Hindlimb muscle (tissue), 1 donor: ENCODE measurements around the gene KDM4B. TPM values are rescaled to one million over a fixed set of nuclear protein-coding genes. Genes with fewer than 3 reads are reported as not detected.
"Not testable (repeated sequence)": the region's sequence is repeated elsewhere in the genome, so short reads cannot be mapped to it uniquely, and the experiment has no call there.

Experiments used
- DNase-seq: peaks from one replicate; pipeline ENCODE4 v3.0.0-alpha.2; 2013
- polyA plus RNA-seq: library from polyadenylated mRNA; unstranded; fragments of 120-200 nt; gene quantifications from one replicate; pipeline ENCODE4 v1.2.1, GENCODE V29; 2013; ENCODE audit not compliant: insufficient read length

KDM4B gene
- polyA plus RNA-seq, 1 donor, result 26.1 TPM

GRCh38 chr19:5013761-5014160, 44.8 kb downstream of the KDM4B start:
- DNase-seq, result no peak

DNA sequence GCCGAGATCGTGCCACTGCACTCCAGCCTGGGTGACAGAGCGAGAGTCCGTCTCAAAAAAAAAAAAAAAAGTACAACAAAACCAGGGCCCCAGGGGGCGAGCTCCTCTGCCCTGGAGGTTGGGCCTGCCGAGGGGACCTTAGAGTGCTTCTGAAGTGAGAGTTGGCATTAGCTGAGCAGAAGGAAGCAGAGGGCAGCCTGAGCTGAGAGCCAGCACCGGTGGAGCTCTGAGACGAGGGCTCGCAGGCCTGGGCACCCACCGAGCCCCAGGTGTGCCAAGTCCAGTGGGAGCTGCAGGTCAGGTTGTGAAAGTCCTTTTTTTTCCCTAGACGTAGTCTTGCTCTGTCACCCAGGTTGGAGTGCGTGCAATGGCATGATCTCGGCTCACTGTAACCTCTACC, 46.0 kb downstream of the KDM4B start:
- no peak for DNase-seq

GRCh38 chr19:5016268-5016667, 47.4 kb downstream of the KDM4B start:
- DNase-seq, result no peak

GRCh38 chr19:5016781-5017180, 47.9 kb downstream of the KDM4B start:
- no peak for DNase-seq

GRCh38 chr19:5017235-5017634, 48.3 kb downstream of the KDM4B start:
- no peak for DNase-seq

DNA sequence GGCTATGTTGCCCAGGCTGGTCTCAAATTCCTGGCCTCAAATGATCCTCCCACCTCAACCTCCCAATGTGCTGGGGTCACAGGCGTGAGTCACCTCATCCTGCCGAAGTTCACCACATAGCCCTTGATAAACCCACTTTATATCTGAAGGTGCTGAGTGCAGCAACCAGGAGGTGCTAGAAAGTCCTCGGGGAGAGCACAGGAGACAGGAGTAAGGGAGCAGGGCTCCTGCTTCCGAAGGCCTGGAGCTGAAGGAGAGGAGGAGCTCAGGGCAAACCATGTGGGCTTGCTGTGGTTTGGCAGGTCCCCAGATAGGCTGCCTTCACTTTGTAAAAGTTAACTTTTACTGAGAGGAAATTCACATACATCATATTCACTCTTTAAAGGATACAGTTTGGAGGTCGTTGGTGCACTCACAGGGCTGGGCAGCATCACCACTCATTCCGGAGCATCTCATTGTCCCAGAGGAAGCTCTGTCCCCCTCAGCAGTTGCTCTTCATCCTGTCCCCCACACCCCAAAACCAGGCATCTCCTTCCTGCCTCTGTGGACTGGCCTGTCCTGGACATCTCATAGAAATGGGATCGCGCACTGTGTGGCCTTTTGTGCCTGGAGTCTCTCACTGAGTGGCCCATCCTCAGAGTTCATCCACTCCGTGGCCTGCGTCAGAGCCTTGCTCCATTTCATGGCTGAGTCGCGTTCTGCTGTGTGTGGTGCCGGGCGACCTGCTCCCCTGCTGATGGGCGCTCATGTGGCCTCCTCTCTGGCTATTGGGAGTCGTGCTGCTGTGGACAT, 49.5 kb downstream of the KDM4B start:
- DNase-seq, result no peak

DNA sequence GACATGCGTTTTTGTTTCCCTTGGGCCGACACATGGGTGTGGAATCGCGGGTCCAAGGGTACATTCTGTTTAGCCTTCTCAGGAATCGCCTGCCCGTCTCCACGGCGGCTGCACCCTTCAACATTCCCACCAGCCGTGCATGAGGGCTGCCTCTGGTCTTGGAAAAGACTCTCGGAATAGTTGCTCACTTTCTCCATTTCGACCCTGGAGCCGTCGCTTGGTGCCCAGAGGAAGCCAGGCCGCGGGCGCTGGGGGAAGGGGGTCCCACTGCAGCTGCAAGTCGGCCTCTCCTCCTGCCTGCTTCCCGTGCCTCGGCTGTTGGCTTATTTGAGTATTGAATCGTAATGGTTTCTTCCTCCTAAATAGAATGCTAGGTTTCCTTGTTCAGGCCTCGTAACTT, 51.5 kb downstream of the KDM4B start:
- DNase-seq, result no peak

DNA sequence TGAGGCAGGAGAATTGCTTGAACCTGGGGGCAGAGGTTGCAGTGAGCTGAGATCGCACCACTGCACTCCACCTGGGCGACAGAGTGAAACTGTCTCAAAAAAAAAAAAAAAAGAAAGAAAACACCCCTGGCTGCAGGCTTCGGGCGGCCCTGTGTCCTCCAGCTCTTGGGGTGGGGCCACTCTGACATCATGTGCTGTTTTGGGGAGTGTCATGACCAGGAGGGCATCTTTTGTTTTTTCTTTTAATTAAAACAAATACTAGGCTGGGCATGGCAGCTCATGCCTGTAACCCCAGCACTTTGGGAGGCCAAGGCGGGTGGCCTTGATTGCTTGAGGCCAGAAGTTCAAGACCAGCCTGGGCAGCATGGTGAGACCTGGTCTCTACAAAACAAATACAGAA, 52.1 kb downstream of the KDM4B start:
- DNase-seq, result no peak

- DNase-seq, result no peak
These were observed 53.4 kb downstream of the KDM4B start for GRCh38 chr19:5022066-5022860.

- no peak for DNase-seq
These were observed 54.2 kb downstream of the KDM4B start for GRCh38 chr19:5023128-5023571.

DNA sequence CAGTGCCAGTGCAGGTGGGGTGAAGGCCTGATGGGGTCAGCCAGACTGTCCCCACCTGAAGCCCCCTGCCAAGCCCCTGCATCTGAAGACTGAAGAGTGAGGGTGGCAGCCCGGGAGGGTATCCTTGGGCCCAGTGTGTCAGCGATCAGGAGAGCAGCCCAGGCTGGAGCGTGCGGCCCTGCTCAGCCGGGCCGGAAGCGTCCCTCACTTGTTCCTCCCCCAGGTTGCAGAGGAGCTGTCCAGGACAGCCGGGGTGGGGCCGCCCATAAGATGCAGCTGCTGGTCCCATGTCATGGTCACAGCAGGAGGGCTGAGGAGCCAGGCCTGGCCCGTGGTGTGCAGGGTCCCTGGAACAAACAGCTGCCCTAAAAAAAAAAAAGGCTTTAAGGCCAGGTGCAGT, 55.4 kb downstream of the KDM4B start:
- no peak for DNase-seq

DNA sequence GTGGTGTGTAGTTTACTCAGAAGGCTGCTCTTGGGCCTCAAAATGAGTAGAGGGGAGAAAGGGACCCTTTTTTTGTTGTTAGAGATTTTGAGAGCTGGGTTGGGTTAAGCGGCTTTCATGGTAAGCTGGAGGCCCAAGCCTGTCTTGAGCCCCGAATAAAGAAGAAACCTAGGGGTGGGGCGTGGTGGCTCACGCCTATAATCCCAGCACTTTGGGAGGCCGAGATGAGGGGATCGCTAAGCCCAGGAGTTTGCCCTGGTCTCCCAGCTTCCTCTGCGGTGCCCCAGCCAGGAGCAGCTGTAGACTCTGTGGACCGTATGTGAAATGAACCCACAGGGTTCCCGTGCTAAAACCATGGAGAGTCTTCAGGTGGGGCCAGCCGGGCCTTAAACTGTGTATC, 56.1 kb downstream of the KDM4B start:
- no peak for DNase-seq

GRCh38 chr19:5026706-5027273, 57.9 kb downstream of the KDM4B start:
- DNase-seq, result no peak

DNA sequence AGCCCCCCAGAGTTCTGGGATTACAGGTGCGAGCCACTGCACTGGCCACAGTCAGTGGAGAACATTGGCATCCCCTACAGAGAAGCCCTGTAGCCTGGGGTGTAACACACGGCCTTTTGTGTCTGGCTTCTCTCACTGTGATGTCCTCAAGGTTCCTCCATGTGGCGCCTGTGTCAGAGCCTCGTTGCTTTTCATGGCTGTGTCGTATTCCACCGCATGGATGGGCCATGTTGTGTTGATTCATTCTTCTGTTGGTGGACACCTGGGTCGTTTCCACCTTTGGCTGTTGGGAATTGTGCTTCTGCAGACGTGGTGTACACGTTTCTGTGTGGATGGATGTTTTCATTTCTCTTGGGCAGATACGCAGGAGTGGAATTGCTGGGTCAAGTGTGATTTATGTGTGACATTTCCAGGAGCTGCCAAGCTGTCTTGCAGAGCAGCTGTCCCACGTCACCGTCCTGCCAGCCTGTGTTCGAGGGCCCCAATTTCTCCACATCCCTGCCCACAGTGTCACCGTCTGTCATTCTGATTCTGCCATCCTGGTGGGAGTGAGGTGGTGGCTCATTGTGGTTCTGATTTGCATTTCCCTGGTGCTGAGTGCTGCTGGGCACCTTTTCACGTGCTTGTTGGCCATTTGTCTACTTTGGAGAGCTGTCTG, 59.4 kb downstream of the KDM4B start:
- DNase-seq, result no peak

DNA sequence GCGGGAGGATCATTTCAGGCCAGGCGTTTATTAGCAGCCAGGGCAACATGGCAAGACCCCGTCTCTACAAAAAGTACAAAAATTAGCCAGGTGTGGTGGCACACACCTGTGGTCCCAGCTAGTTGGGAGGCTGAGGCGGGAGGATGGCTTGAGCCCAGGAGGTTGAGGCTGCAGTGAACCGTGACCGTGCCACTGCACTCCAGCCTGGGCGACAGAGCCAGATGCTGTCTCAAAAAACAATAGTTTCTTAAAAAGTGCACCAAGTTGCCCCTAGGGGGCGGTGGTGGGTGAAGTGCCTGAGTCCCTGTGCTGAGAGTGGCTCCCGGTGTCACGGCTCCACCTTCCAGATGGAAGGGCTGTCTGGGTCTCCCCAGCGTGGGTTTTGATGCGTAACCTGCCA, 60.7 kb downstream of the KDM4B start:
- DNase-seq, result not testable (repeated sequence)

GRCh38 chr19:5030136-5030820, 61.4 kb downstream of the KDM4B start:
- DNase-seq, result no peak

DNA sequence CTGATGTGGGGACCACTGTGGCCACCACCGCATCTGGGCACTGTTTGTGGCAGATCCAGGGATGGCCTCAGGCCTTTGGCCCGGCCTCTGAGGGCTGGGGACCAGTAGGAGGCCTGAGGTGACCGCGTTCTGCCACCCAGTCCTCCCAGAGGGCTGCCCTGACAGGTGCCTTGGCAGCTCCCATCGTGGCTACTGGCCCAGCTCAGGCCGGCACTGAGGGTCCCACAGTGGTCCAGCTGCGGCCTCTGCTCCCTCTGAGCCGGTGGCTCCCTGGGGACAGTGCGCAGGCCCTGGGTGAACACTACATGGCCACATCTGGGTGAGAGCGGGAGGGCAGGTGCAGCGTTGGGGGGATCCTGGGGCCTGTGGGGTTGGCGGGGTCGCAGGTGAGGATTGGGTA, 61.9 kb downstream of the KDM4B start:
- DNase-seq, result no peak

GRCh38 chr19:5031231-5032100, 62.6 kb downstream of the KDM4B start:
- peak; percentile 75 for DNase-seq

DNA sequence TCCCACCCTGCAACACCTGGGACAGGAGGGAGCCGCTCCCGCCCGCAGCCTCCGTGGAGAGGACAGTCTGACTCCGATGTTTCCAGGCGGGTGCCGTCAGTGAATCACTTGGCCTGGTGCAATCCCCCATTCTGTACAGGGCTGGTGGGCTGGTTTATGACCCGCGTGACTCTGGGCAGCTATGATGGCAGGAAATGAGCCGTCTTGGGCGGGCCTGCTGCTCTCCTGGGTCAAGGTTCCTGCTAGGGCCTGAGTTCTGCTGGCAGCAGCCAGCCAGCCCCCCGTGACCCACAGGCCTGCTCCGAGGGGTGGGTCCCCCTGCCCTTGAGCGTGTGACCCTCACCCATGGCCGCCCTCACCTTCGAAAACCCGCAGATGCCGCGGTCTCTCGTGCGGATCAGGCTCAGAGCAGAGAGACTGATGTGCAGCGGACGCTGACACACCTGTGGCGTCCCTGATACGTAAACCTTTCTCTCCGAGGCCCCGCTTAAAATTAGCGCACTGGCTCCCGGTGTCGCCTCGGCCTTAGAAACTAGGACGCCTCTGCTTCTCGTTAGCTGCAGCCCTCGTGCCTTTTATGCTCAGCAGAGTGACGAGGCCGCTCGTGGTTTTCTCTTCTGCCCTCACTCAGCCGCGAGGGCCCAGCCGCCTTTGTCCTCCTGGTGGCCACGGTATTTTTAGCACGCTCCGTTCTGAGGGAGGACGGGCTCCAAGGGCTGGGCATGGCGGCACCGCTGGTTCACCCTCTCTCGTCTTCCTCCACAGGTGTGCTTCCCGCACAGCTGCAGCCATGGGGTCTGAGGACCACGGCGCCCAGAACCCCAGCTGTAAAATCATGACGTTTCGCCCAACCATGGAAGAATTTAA, 63.4 kb downstream of the KDM4B start:
- no peak for DNase-seq

DNA sequence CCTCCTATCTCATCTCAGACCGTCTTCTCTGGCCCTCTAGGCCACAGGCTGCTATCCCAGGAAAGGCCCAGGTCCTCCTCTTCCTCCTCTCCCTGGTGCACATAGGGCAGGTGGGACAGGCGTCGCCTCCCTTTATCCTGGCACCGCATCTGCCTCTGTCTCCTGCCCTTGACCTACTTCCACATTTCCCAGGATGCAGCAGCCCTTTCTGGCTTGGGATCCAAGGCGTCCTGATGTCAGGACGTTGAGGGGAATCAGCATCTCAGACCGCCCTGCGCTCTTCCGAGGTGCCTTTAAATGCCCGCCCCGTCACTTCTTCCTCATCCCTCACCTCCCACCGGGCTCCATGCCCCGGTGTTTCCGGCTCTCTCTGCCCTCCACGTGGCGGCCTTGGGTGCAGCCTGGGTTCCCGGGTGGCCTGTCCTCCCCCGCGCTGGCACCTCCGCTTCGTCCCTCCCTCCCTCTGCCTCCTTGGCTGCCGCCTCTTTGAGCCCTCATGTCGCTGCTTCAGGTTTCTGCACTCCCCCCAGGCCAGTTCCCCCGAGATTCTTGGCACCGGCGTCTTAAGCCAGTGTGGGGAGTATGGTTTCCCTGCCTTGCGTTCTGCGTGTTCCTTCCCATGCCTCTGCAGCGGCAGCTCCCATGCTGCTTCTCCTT, 66.3 kb downstream of the KDM4B start:
- DNase-seq, result no peak
